H9 (cell line): ENCODE data around the gene TEX48. TPM values are rescaled to one million over a fixed set of nuclear protein-coding genes. Genes with fewer than 3 reads are reported as not detected.

Experiments used
- DNase-seq: peaks from one replicate; pipeline ENCODE4 v3.0.0-alpha.2; 2017
- H2AFZ ChIP-seq: one replicate; pipeline ENCODE4 v1.6.1; 2013; ENCODE audit warnings: mild to moderate bottlenecking, low read length, control low read depth, moderate library complexity
- H2AK5ac ChIP-seq: 2 replicates; pipeline ENCODE4 v1.6.1; 2013; ENCODE audit warnings: low read length, control low read depth, mixed read lengths; ENCODE audit not compliant: insufficient read length
- H2BK120ac ChIP-seq: one replicate; pipeline ENCODE4 v1.6.1; 2013; ENCODE audit warnings: low read depth, mild to moderate bottlenecking, low read length, control low read depth, inconsistent platforms; ENCODE audit not compliant: poor library complexity, severe bottlenecking
- H2BK12ac ChIP-seq: 2 replicates; pipeline ENCODE4 v1.6.1; 2013; ENCODE audit warnings: low read length, control low read depth, mixed read lengths, low read depth; ENCODE audit not compliant: insufficient read length
- H2BK15ac ChIP-seq: 2 replicates; pipeline ENCODE4 v1.6.1; 2013; ENCODE audit warnings: low read depth, low read length, control low read depth
- H2BK20ac ChIP-seq: one replicate; pipeline ENCODE4 v1.6.1; 2013; ENCODE audit warnings: low read depth, mild to moderate bottlenecking, low read length, control low read depth, inconsistent platforms; ENCODE audit not compliant: poor library complexity, severe bottlenecking
- H2BK5ac ChIP-seq: 2 replicates; pipeline ENCODE4 v1.6.1; 2013; ENCODE audit warnings: low read length, control low read depth, mixed read lengths; ENCODE audit not compliant: insufficient read length
- H3K14ac ChIP-seq: 2 replicates; pipeline ENCODE4 v1.6.1; 2013; ENCODE audit warnings: low read length, control low read depth; ENCODE audit not compliant: insufficient read depth
- H3K18ac ChIP-seq: 2 replicates; pipeline ENCODE4 v1.6.1; 2013; ENCODE audit warnings: low read depth, mild to moderate bottlenecking, mixed read lengths, low read length, control low read depth; ENCODE audit not compliant: insufficient read length
- H3K23ac ChIP-seq: 2 replicates; pipeline ENCODE4 v1.6.1; 2013; ENCODE audit warnings: low read length, control low read depth, mixed read lengths, low read depth; ENCODE audit not compliant: insufficient read length
- H3K23me2 ChIP-seq: 2 replicates; pipeline ENCODE4 v1.6.1; 2013; ENCODE audit warnings: low read depth, mild to moderate bottlenecking, mixed read lengths, low read length, control low read depth; ENCODE audit not compliant: insufficient read length, poor library complexity, severe bottlenecking
- H3K27ac ChIP-seq: 2 replicates; pipeline ENCODE4 v1.5.1; 2013; ENCODE audit warnings: low read length, control low read depth, mixed read lengths, low read depth; ENCODE audit not compliant: insufficient read length
- H3K27me3 ChIP-seq: 2 replicates; pipeline ENCODE4 v1.6.1; 2013; ENCODE audit warnings: low read length, control low read depth, inconsistent platforms; ENCODE audit not compliant: insufficient read depth
- H3K4ac ChIP-seq: 2 replicates; pipeline ENCODE4 v1.6.1; 2013; ENCODE audit warnings: low read depth, mild to moderate bottlenecking, control low read depth, inconsistent platforms, low read length, moderate library complexity
- H3K4me1 ChIP-seq: 2 replicates; pipeline ENCODE4 v1.6.1; 2013; ENCODE audit warnings: low read length, control low read depth, inconsistent platforms; ENCODE audit not compliant: insufficient read depth
- H3K4me2 ChIP-seq: 2 replicates; pipeline ENCODE4 v1.6.1; 2013; ENCODE audit warnings: low read length, control low read depth, mixed read lengths; ENCODE audit not compliant: insufficient read length, insufficient read depth
- H3K56ac ChIP-seq: 2 replicates; pipeline ENCODE4 v1.6.1; 2013; ENCODE audit warnings: low read depth, mild to moderate bottlenecking, mixed read lengths, low read length, control low read depth; ENCODE audit not compliant: insufficient read length
- H3K79me1 ChIP-seq: 2 replicates; pipeline ENCODE4 v1.6.1; 2013; ENCODE audit warnings: low read depth, mild to moderate bottlenecking, moderate library complexity, low read length, control low read depth, inconsistent platforms; ENCODE audit not compliant: insufficient read depth, poor library complexity, severe bottlenecking
- H3K79me2 ChIP-seq: 2 replicates; pipeline ENCODE4 v1.6.1; 2013; ENCODE audit warnings: low read length, control low read depth, inconsistent platforms; ENCODE audit not compliant: insufficient read depth
- H3K9ac ChIP-seq: 2 replicates; pipeline ENCODE4 v1.6.1; 2013; ENCODE audit warnings: low read length, control low read depth, mixed read lengths; ENCODE audit not compliant: insufficient read length; ENCODE audit errors: extremely low read depth
- H3K9me3 ChIP-seq: one replicate; pipeline ENCODE4 v1.6.1; 2013; ENCODE audit warnings: low read depth, low read length, inconsistent platforms; ENCODE audit not compliant: control insufficient read depth
- H3T11ph ChIP-seq: one replicate; pipeline ENCODE4 v1.6.1; 2013; ENCODE audit warnings: mild to moderate bottlenecking, low read length, control low read depth, inconsistent platforms
- H4K20me1 ChIP-seq: one replicate; pipeline ENCODE4 v1.6.1; 2013; ENCODE audit not compliant: control insufficient read depth, insufficient read length, insufficient read depth
- H4K5ac ChIP-seq: 2 replicates; pipeline ENCODE4 v1.6.1; 2013; ENCODE audit warnings: low read depth, mild to moderate bottlenecking, mixed read lengths, low read length, control low read depth; ENCODE audit not compliant: insufficient read length
- H4K8ac ChIP-seq: replicated peaks from 2 replicates; pipeline ENCODE4 v1.6.1; 2013; ENCODE audit warnings: low read length, control low read depth, mixed read lengths, low read depth; ENCODE audit not compliant: insufficient read length
- H4K91ac ChIP-seq: 2 replicates; pipeline ENCODE4 v1.6.1; 2013; ENCODE audit warnings: low read depth, mild to moderate bottlenecking, moderate library complexity, mixed read lengths, low read length, control low read depth; ENCODE audit not compliant: insufficient read length
- H3K27ac Mint-ChIP-seq, 3 experiments: 2 replicates in 2 of 3; 3 replicates in 1 of 3; pipeline ENCODE4 v1.8.0; 2020 to 2021; ENCODE audit warnings: mixed read lengths in 3 of 3, mild to moderate bottlenecking in 1 of 3, moderate library complexity in 1 of 3
- H3K27me3 Mint-ChIP-seq: 2 replicates; pipeline ENCODE4 v1.8.0; 2021; ENCODE audit warnings: low read depth, mild to moderate bottlenecking, moderate library complexity, mixed read lengths
- H3K36me3 Mint-ChIP-seq, 3 experiments: 2 replicates in 2 of 3; 3 replicates in 1 of 3; pipeline ENCODE4 v1.8.0; 2020 to 2021; ENCODE audit warnings: low read depth in 3 of 3, mixed read lengths in 3 of 3; ENCODE audit not compliant: insufficient read depth in 1 of 3
- H3K4me1 Mint-ChIP-seq, 2 experiments: 2 replicates each; pipeline ENCODE4 v1.8.0; 2020; ENCODE audit warnings: mixed read lengths in 2 of 2
- H3K4me3 Mint-ChIP-seq, 2 experiments: 2 replicates in 1 of 2; 3 replicates in 1 of 2; pipeline ENCODE4 v1.8.0; 2020 to 2021; ENCODE audit warnings: mild to moderate bottlenecking in 2 of 2, mixed read lengths in 2 of 2, moderate library complexity in 1 of 2
- H3K9me3 Mint-ChIP-seq, 2 experiments: 2 replicates in 1 of 2; 3 replicates in 1 of 2; pipeline ENCODE4 v1.8.0; 2020; ENCODE audit warnings: mild to moderate bottlenecking in 2 of 2, mixed read lengths in 2 of 2, moderate library complexity in 1 of 2
- CTCF ChIP-seq: fragments of 200-600 bp; sonication (generic); conservative IDR thresholded peaks from 3 replicates; pipeline ENCODE4 v1.8.0; 2021; ENCODE audit warnings: antibody characterized with exemption, mild to moderate bottlenecking
- WGBS: extraction: QIAGEN DNeasy Blood & Tissue Kit; methylation state at CpG from one replicate; pipeline ENCODE4 v1.1.7; 2013; ENCODE audit warnings: missing lambda C conversion rate, low lambda C conversion rate, mixed read lengths; ENCODE audit not compliant: insufficient read length; ENCODE audit errors: extremely low coverage; 5-methylcytosine and 5-hydroxymethylcytosine counted together
- total RNA-seq: library from RNA; stranded (reverse); gene quantifications from 2 replicates; pipeline ENCODE4 v1.2.1, GENCODE V29; 2021

The TEX48 gene
- total RNA-seq, 1 experiment from 2014 or later, result not detected

DNA sequence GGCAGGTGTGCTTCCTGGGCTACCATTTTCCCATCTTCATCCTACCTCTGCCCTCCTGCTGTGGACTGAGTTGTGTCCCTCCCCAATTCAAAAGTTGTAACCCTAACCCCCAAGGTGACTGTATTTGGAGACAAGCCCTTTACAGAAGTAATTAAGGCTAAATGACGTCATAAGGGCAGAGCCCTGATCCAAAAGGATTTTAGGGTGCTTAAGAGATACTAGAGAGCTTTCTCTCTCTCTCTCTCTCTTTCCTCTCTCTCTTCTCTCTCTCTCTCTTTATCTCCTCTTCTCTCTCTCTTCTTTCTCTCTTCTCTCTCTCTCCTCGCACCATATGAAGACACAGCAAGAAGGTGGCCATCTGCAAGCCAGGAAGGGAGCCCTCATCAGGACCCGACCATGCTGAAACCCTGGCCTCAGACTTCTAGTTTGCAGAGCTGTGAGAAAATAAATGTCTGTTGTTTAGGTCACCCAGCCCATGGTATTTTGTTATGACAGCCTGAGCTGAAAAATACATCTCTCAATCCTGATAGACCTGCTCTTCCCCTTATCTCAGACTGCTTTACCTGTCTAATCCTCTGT, 36.0 kb upstream of the TEX48 start:
- H2BK15ac ChIP-seq, result no peak overlapping the region
- peaks cover 80% of the 10 kb centered on the region for H3K27me3 Mint-ChIP-seq
- H4K20me1 ChIP-seq, result no peaks in the 10 kb centered on the region
- no peak overlapping the region for H3T11ph ChIP-seq
- no CpG with 5 or more reads among the region's 3 CpGs for WGBS
- H2BK5ac ChIP-seq, result no peak overlapping the region
- no peak overlapping the region for H4K8ac ChIP-seq
- H3K9me3 Mint-ChIP-seq, result peaks cover 0 to 3% of the 10 kb centered on the region in 2 experiments; a peak in 4 of 5 replicates
- H3K56ac ChIP-seq, result no peak overlapping the region
- no peak overlapping the region for H2BK12ac ChIP-seq
- H3K14ac ChIP-seq, result no peak overlapping the region
- H3K27ac ChIP-seq, result no peak overlapping the region
- H2BK120ac ChIP-seq, result no peak overlapping the region
- H4K5ac ChIP-seq, result no peak overlapping the region
- H4K91ac ChIP-seq, result no peak overlapping the region
- H3K4ac ChIP-seq, result no peak overlapping the region
- H3K4me1 ChIP-seq, result no peaks in the 10 kb centered on the region
- no peaks in the 10 kb centered on the region for H3K23me2 ChIP-seq
- no peak overlapping the region for H3K9ac ChIP-seq
- no peak overlapping the region for H3K4me2 ChIP-seq
- no peak overlapping the region for H2AFZ ChIP-seq
- H3K27me3 ChIP-seq, result no peaks in the 10 kb centered on the region
- H3K4me3 Mint-ChIP-seq, result no peak overlapping the region
- no peak overlapping the region for H2BK20ac ChIP-seq
- no peak overlapping the region for H3K23ac ChIP-seq
- no peak for TF ChIP-seq CTCF
- peaks cover 16 to 24% of the 10 kb centered on the region in 2 experiments for H3K4me1 Mint-ChIP-seq
- H3K9me3 ChIP-seq, result no peaks in the 10 kb centered on the region
- H3K36me3 Mint-ChIP-seq, result no peaks in the 10 kb centered on the region; a peak in 2 of 7 replicates
- H3K79me1 ChIP-seq, result no peaks in the 10 kb centered on the region
- no peak for DNase-seq
- H2AK5ac ChIP-seq, result no peak overlapping the region
- H3K79me2 ChIP-seq, result no peaks in the 10 kb centered on the region
- no peak overlapping the region for H3K18ac ChIP-seq
- no peak overlapping the region for H3K27ac Mint-ChIP-seq
